ENCODE data around the gene PRR3. TPM values are rescaled to one million over a fixed set of nuclear protein-coding genes. Genes with fewer than 3 reads are reported as not detected.

The PRR3 gene
- total and polyA plus RNA-seq, 2 experiments from 2014 or later, result 10.9 to 15.2 TPM

DNA sequence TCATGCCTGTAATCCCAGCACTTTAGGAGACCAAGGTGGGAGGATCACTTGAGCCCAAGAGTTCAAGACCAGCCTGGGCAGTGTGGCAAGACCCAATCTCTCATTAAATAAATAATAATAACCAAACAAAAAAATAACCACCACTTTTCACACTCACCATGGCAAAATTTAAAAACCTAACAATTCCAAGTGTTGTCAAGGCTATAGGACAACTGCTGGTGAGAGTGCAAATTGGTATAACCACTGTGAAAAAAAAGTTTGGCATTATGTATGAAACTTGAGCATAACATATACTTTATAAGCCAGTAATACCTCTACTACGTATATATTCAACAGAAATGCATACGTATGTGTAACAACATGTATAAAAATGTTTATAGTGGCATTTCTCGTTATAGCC lies 3.8 kb downstream of the PRR3 start (continued):
- TF ChIP-seq, protein P1, sequence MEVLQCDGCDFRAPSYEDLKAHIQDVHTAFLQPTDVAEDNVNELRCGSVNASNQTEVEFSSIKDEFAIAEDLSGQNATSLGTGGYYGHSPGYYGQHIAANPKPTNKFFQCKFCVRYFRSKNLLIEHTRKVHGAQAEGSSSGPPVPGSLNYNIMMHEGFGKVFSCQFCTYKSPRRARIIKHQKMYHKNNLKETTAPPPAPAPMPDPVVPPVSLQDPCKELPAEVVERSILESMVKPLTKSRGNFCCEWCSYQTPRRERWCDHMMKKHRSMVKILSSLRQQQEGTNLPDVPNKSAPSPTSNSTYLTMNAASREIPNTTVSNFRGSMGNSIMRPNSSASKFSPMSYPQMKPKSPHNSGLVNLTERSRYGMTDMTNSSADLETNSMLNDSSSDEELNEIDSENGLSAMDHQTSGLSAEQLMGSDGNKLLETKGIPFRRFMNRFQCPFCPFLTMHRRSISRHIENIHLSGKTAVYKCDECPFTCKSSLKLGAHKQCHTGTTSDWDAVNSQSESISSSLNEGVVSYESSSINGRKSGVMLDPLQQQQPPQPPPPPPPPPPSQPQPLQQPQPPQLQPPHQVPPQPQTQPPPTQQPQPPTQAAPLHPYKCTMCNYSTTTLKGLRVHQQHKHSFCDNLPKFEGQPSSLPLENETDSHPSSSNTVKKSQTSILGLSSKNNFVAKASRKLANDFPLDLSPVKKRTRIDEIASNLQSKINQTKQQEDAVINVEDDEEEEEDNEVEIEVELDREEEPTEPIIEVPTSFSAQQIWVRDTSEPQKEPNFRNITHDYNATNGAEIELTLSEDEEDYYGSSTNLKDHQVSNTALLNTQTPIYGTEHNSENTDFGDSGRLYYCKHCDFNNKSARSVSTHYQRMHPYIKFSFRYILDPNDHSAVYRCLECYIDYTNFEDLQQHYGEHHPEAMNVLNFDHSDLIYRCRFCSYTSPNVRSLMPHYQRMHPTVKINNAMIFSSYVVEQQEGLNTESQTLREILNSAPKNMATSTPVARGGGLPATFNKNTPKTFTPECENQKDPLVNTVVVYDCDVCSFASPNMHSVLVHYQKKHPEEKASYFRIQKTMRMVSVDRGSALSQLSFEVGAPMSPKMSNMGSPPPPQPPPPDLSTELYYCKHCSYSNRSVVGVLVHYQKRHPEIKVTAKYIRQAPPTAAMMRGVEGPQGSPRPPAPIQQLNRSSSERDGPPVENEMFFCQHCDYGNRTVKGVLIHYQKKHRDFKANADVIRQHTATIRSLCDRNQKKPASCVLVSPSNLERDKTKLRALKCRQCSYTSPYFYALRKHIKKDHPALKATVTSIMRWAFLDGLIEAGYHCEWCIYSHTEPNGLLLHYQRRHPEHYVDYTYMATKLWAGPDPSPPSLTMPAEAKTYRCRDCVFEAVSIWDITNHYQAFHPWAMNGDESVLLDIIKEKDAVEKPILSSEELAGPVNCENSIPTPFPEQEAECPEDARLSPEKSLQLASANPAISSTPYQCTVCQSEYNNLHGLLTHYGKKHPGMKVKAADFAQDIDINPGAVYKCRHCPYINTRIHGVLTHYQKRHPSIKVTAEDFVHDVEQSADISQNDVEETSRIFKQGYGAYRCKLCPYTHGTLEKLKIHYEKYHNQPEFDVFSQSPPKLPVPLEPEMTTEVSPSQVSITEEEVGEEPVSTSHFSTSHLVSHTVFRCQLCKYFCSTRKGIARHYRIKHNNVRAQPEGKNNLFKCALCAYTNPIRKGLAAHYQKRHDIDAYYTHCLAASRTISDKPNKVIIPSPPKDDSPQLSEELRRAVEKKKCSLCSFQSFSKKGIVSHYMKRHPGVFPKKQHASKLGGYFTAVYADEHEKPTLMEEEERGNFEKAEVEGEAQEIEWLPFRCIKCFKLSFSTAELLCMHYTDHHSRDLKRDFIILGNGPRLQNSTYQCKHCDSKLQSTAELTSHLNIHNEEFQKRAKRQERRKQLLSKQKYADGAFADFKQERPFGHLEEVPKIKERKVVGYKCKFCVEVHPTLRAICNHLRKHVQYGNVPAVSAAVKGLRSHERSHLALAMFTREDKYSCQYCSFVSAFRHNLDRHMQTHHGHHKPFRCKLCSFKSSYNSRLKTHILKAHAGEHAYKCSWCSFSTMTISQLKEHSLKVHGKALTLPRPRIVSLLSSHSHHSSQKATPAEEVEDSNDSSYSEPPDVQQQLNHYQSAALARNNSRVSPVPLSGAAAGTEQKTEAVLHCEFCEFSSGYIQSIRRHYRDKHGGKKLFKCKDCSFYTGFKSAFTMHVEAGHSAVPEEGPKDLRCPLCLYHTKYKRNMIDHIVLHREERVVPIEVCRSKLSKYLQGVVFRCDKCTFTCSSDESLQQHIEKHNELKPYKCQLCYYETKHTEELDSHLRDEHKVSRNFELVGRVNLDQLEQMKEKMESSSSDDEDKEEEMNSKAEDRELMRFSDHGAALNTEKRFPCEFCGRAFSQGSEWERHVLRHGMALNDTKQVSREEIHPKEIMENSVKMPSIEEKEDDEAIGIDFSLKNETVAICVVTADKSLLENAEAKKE (CRISPR knock-in tag; IDR thresholded peaks at IDR 0.05), result no peak
- TF ChIP-seq NANOG (IDR thresholded peaks at IDR 0.05; ENCODE audit: borderline replicate concordance) (no peak), JUNB (IDR thresholded peaks at IDR 0.05; ENCODE audit: unreplicated experiment) (no peak), EZH2phosphoT487 (IDR thresholded peaks at IDR 0.05; ENCODE audit: unreplicated experiment) (no peak)

DNA sequence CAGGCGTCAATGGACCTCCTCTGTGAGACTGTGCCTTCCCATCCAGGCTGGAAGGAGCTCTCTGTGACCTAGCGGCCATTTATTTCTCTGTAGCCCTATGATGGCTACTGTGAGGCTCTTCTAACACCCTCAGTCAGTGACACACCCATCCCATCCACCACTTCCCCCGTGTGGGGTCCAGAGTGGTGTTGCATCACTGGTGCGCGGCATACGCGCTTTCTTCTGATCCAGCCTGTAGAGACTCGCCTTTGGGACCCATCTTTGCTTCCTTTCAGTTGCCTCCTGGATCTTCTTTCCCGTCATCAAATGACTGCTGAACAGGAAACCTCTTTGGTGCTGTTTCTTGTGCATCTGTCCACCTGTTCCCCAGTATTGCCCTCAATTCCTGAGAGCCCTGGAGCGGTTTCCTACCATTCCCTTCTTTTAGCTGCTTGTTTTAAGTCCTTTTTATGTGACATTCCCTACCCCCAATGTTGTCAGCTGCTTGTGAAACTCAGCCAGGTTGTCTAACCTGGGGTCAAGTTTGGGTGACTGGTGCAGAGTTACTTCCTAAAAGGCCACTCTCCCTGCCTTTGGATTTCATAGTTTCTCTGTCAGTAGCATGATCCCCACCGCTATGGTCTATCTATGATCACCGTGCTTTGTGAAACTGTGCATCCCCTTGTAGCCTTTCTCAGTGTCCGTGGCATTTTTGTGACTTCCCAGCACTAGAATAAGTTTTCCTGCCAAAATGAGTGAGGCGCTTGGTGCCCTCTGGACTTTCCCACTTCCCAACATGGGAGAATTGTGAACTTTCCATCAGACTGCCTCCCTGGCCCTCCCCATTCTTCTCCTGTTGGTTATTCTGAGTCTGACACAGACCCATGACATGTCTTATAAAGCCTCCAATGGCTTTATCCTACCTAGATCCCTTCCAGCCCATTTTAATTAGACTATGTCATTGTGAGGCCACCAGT lies 5.7 kb downstream of the PRR3 start:
- no peak overlapping the region for H3K4me3 Mint-ChIP-seq
- H3K4me1 ChIP-seq (ENCODE audit: insufficient read depth), result peaks cover 6% of the 10 kb centered on the region; the same call in 1 of the 2 replicates
- H3K36me3 ChIP-seq (ENCODE audit: insufficient read depth), result 0 out of 2 replicates have a peak, but pooled peaks cover 4% of the 10 kb centered on the region
- peaks cover 42% of the 10 kb centered on the region for H3K36me3 Mint-ChIP-seq (ENCODE audit: low read depth)
- peaks cover 30% of the 10 kb centered on the region for H3K79me2 ChIP-seq (replicated peaks; ENCODE audit: insufficient read depth)
- TF ChIP-seq, protein P2, sequence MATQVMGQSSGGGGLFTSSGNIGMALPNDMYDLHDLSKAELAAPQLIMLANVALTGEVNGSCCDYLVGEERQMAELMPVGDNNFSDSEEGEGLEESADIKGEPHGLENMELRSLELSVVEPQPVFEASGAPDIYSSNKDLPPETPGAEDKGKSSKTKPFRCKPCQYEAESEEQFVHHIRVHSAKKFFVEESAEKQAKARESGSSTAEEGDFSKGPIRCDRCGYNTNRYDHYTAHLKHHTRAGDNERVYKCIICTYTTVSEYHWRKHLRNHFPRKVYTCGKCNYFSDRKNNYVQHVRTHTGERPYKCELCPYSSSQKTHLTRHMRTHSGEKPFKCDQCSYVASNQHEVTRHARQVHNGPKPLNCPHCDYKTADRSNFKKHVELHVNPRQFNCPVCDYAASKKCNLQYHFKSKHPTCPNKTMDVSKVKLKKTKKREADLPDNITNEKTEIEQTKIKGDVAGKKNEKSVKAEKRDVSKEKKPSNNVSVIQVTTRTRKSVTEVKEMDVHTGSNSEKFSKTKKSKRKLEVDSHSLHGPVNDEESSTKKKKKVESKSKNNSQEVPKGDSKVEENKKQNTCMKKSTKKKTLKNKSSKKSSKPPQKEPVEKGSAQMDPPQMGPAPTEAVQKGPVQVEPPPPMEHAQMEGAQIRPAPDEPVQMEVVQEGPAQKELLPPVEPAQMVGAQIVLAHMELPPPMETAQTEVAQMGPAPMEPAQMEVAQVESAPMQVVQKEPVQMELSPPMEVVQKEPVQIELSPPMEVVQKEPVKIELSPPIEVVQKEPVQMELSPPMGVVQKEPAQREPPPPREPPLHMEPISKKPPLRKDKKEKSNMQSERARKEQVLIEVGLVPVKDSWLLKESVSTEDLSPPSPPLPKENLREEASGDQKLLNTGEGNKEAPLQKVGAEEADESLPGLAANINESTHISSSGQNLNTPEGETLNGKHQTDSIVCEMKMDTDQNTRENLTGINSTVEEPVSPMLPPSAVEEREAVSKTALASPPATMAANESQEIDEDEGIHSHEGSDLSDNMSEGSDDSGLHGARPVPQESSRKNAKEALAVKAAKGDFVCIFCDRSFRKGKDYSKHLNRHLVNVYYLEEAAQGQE (IDR thresholded peaks at IDR 0.05; ENCODE audit: unreplicated experiment), result no peak
- TF ChIP-seq, protein P3, sequence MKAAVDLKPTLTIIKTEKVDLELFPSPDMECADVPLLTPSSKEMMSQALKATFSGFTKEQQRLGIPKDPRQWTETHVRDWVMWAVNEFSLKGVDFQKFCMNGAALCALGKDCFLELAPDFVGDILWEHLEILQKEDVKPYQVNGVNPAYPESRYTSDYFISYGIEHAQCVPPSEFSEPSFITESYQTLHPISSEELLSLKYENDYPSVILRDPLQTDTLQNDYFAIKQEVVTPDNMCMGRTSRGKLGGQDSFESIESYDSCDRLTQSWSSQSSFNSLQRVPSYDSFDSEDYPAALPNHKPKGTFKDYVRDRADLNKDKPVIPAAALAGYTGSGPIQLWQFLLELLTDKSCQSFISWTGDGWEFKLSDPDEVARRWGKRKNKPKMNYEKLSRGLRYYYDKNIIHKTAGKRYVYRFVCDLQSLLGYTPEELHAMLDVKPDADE (IDR thresholded peaks at IDR 0.05), result no peak
- ATAC-seq, result no peak
- H3K9me2 ChIP-seq (ENCODE audit: insufficient read depth), result no peaks in the 10 kb centered on the region
- H3K4me3 ChIP-seq, result no peak overlapping the region
- H3K27ac Mint-ChIP-seq, result no peak overlapping the region
- no peaks in the 10 kb centered on the region for H3K27me3 ChIP-seq (ENCODE audit: insufficient read depth)
- peaks cover 6% of the 10 kb centered on the region; the same call in 2 of the 3 replicates for H3K4me1 Mint-ChIP-seq
- no peak overlapping the region for H3K4me2 ChIP-seq
- peaks cover 10% of the 10 kb centered on the region for H3K27me3 Mint-ChIP-seq (ENCODE audit: insufficient read depth, low read depth, poor library complexity)
- peaks cover 33% of the 10 kb centered on the region for H4K20me1 ChIP-seq (replicated peaks; ENCODE audit: insufficient read depth)
- no peak for DNase-seq (ENCODE audit: low spot score)
- H3K9me3 Mint-ChIP-seq, result no peaks in the 10 kb centered on the region
- no peak overlapping the region for H2AFZ ChIP-seq
- H3F3A ChIP-seq (replicated peaks; ENCODE audit: low read depth), result peaks cover 20% of the 10 kb centered on the region; the same call in 1 of the 2 replicates
- H3K27ac ChIP-seq (ENCODE audit: low read depth), result no peak overlapping the region
